GM21529 (cell line): ENCODE measurements around the gene CAPNS1.
A peak's percentile ranks its signal among the peaks of the same experiment; 100 is the strongest.
"Not testable (repeated sequence)": the region's sequence is repeated elsewhere in the genome, so short reads cannot be mapped to it uniquely, and the experiment has no call there.

ENCODE experiments used
- ATAC-seq: cut with Tn5 transposase; IDR thresholded peaks from one replicate; pipeline ENCODE4 v1.9.1; 2021; ENCODE audit not compliant: unreplicated experiment

CAPNS1 gene

GRCh38 chr19:36113894-36114720, 25.8 kb upstream of the CAPNS1 start:
- ATAC-seq = no peak

GRCh38 chr19:36114721-36115452, 25.0 kb upstream of the CAPNS1 start, which contains the start of gene POLR2I:
Gene POLR2I, minus strand, starts transcription at chr19:36114875. Its CDS starts 19 bp downstream, at chr19:36114856.
- peak; percentile 78 for ATAC-seq

- ATAC-seq = no peak
Observed at GRCh38 chr19:36115453-36116343, 24.2 kb upstream of the CAPNS1 start, which contains the start of gene TBCB. Gene TBCB, plus strand, starts transcription at chr19:36115468. Its CDS starts 93 bp downstream, at chr19:36115561.

GRCh38 chr19:36116344-36116637, 23.6 kb upstream of the CAPNS1 start:
- no peak for ATAC-seq

- no peak for ATAC-seq
Observed at GRCh38 chr19:36120092-36120983, 19.5 kb upstream of the CAPNS1 start.

GRCh38 chr19:36120984-36121358, 18.9 kb upstream of the CAPNS1 start:
- ATAC-seq = no peak

- no peak for ATAC-seq
Observed at GRCh38 chr19:36121486-36122124, 18.3 kb upstream of the CAPNS1 start.

- no peak for ATAC-seq
Observed at GRCh38 chr19:36125557-36125956, 14.3 kb upstream of the CAPNS1 start.

- peak; percentile 15 for ATAC-seq
Observed at GRCh38 chr19:36128392-36128736, 11.5 kb upstream of the CAPNS1 start.

- not testable (repeated sequence) for ATAC-seq
Observed at GRCh38 chr19:36131221-36131620, 8.6 kb upstream of the CAPNS1 start.

- not testable (repeated sequence) for ATAC-seq
Observed at GRCh38 chr19:36134867-36135266, 5.0 kb upstream of the CAPNS1 start.

- ATAC-seq = no peak
Observed at GRCh38 chr19:36136964-36137686, 2.7 kb upstream of the CAPNS1 start.

GRCh38 chr19:36139120-36139472, 770 bp upstream of the CAPNS1 start:
- ATAC-seq = no peak

- no peak for ATAC-seq
Observed at GRCh38 chr19:36140304-36141038, 605 bp downstream of the CAPNS1 start.

GRCh38 chr19:36141039-36141927, 1.4 kb downstream of the CAPNS1 start:
- ATAC-seq = no peak

GRCh38 chr19:36142046-36142445, 2.2 kb downstream of the CAPNS1 start:
- ATAC-seq = no peak

GRCh38 chr19:36142496-36142895, 2.6 kb downstream of the CAPNS1 start:
- no peak for ATAC-seq

- ATAC-seq = no peak
Observed at GRCh38 chr19:36144624-36145023, 4.8 kb downstream of the CAPNS1 start.
